Measurements from ENCODE around the gene ADAMTS7. TPM values are rescaled to one million over a fixed set of nuclear protein-coding genes. Genes with fewer than 3 reads are reported as not detected.

ADAMTS7 gene
- total RNA-seq, 1 donor from 2014 or later: 25.5 TPM

- Histone ChIP-seq H3K4me3 (ENCODE audit: insufficient read depth, low read depth, low read length) (no peak overlapping the region), H3K4me1 (ENCODE audit: insufficient read depth, low read length) (peaks cover 3% of the 10 kb centered on the region), H3K79me2 (ENCODE audit: insufficient read depth, low read length) (no peaks in the 10 kb centered on the region), H3K4me2 (ENCODE audit: low read length) (no peak overlapping the region), H3K9ac (ENCODE audit: low read length) (no peak overlapping the region), H3K9me3 (ENCODE audit: insufficient read depth, low read depth, low read length) (no peaks in the 10 kb centered on the region), H3K36me3 (ENCODE audit: insufficient read depth, low read length) (no peaks in the 10 kb centered on the region), H2AFZ (ENCODE audit: low read depth, low read length) (no peak overlapping the region), H3K27ac (ENCODE audit: low read depth, low read length) (no peak overlapping the region), H4K20me1 (ENCODE audit: insufficient read depth, low read length) (no peaks in the 10 kb centered on the region), H3K27me3 (ENCODE audit: insufficient read depth, low read length) (peaks cover 4% of the 10 kb centered on the region)
- peaks cover 8% of the 10 kb centered on the region for H3K27me3 Mint-ChIP-seq (ENCODE audit: low read depth, unreplicated experiment)
- TF ChIP-seq EZH2 (IDR thresholded peaks at IDR 0.05; ENCODE audit: insufficient read depth, low read length): no peak
- no peak for TF ChIP-seq CTCF (IDR thresholded peaks at IDR 0.05; ENCODE audit: insufficient read depth, low read depth, low read length)
- H3K9me3 Mint-ChIP-seq (ENCODE audit: unreplicated experiment): peaks cover 3% of the 10 kb centered on the region
- FAIRE-seq (no peak), DNase-seq (ENCODE audit: low read depth) (no peak)
- no peaks in the 10 kb centered on the region for H3K36me3 Mint-ChIP-seq (ENCODE audit: low read depth, unreplicated experiment)
- no peaks in the 10 kb centered on the region for H3K4me1 Mint-ChIP-seq (ENCODE audit: low read depth, unreplicated experiment)
- H3K4me3 Mint-ChIP-seq (ENCODE audit: unreplicated experiment): no peak overlapping the region
- no peak overlapping the region for H3K27ac Mint-ChIP-seq (ENCODE audit: unreplicated experiment)
These were observed 92.4 kb downstream of the ADAMTS7 start for GRCh38 chr15:78718837-78719236.

DNA sequence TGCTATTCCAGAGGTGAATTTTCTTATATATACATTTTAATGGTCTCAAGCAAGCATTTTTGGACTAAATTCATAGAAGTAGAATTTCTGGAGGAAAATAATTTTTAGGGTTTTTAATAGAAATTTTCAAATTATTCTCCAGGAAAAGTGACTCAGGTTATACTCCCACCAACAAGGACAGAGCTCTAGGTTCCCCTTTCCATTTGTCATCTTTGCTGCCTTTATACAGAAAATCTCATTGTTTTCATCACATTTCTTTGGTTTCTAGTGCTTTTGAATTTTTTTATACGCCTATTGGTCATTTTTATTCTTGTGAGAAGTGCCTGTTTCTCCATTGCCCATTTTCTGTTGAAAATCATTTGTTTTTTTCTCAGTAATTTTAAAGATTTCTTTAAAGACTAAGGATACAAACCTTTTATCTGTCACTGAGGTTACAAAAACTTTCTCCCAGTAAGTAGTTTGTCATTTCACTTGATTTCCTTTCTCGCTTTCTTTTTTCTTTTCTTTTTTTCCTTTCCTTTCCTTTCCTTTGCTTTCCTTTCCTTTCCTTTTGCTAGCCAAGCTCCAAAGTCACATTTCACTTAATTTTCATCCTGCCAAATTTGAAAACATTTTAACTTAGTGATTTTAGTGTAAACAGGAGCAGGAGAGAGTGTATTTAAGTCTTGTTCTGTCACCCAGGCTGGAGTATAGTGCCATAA lies 93.2 kb downstream of the ADAMTS7 start:
- peaks cover 4% of the 10 kb centered on the region for H3K27me3 ChIP-seq (ENCODE audit: insufficient read depth, low read length)
- no peaks in the 10 kb centered on the region for H3K9me3 ChIP-seq (ENCODE audit: insufficient read depth, low read depth, low read length)
- no peak overlapping the region for H3K9ac ChIP-seq (ENCODE audit: low read length)
- H3K79me2 ChIP-seq (ENCODE audit: insufficient read depth, low read length): no peaks in the 10 kb centered on the region
- H4K20me1 ChIP-seq (ENCODE audit: insufficient read depth, low read length): no peaks in the 10 kb centered on the region
- no peak overlapping the region for H2AFZ ChIP-seq (ENCODE audit: low read depth, low read length)
- H3K27me3 Mint-ChIP-seq (ENCODE audit: low read depth, unreplicated experiment): peaks cover 8% of the 10 kb centered on the region
- no peaks in the 10 kb centered on the region for H3K36me3 ChIP-seq (ENCODE audit: insufficient read depth, low read length)
- peaks cover 3% of the 10 kb centered on the region for H3K9me3 Mint-ChIP-seq (ENCODE audit: unreplicated experiment)
- no peak for FAIRE-seq
- H3K27ac Mint-ChIP-seq (ENCODE audit: unreplicated experiment): no peak overlapping the region
- peaks cover 3% of the 10 kb centered on the region for H3K4me1 ChIP-seq (ENCODE audit: insufficient read depth, low read length)
- no peak for DNase-seq (ENCODE audit: low read depth)
- H3K4me2 ChIP-seq (ENCODE audit: low read length): no peak overlapping the region
- H3K4me3 ChIP-seq (ENCODE audit: insufficient read depth, low read depth, low read length): no peak overlapping the region
- no peak overlapping the region for H3K4me3 Mint-ChIP-seq (ENCODE audit: unreplicated experiment)
- H3K4me1 Mint-ChIP-seq (ENCODE audit: low read depth, unreplicated experiment): no peaks in the 10 kb centered on the region
- H3K36me3 Mint-ChIP-seq (ENCODE audit: low read depth, unreplicated experiment): no peaks in the 10 kb centered on the region
- H3K27ac ChIP-seq (ENCODE audit: low read depth, low read length): no peak overlapping the region
- no peak for TF ChIP-seq CTCF (IDR thresholded peaks at IDR 0.05; ENCODE audit: insufficient read depth, low read depth, low read length)
- TF ChIP-seq EZH2 (IDR thresholded peaks at IDR 0.05; ENCODE audit: insufficient read depth, low read length): no peak

- no peaks in the 10 kb centered on the region for H4K20me1 ChIP-seq (ENCODE audit: insufficient read depth, low read length)
- H3K4me1 ChIP-seq (ENCODE audit: insufficient read depth, low read length): peaks cover 3% of the 10 kb centered on the region
- H3K27me3 ChIP-seq (ENCODE audit: insufficient read depth, low read length): peaks cover 4% of the 10 kb centered on the region
- Mint-ChIP-seq H3K36me3 (ENCODE audit: low read depth, unreplicated experiment) (no peaks in the 10 kb centered on the region), H3K9me3 (ENCODE audit: unreplicated experiment) (peaks cover 7% of the 10 kb centered on the region), H3K27me3 (ENCODE audit: low read depth, unreplicated experiment) (peaks cover 8% of the 10 kb centered on the region), H3K4me1 (ENCODE audit: low read depth, unreplicated experiment) (no peaks in the 10 kb centered on the region), H3K27ac (ENCODE audit: unreplicated experiment) (no peak overlapping the region), H3K4me3 (ENCODE audit: unreplicated experiment) (no peak overlapping the region)
- H3K4me3 ChIP-seq (ENCODE audit: insufficient read depth, low read depth, low read length): no peak overlapping the region
- H3K9ac ChIP-seq (ENCODE audit: low read length): no peak overlapping the region
- H3K4me2 ChIP-seq (ENCODE audit: low read length): no peak overlapping the region
- FAIRE-seq (no peak), DNase-seq (ENCODE audit: low read depth) (peak; percentile 47)
- no peaks in the 10 kb centered on the region for H3K79me2 ChIP-seq (ENCODE audit: insufficient read depth, low read length)
- no peak overlapping the region for H3K27ac ChIP-seq (ENCODE audit: low read depth, low read length)
- no peaks in the 10 kb centered on the region for H3K9me3 ChIP-seq (ENCODE audit: insufficient read depth, low read depth, low read length)
- H2AFZ ChIP-seq (ENCODE audit: low read depth, low read length): no peak overlapping the region
- H3K36me3 ChIP-seq (ENCODE audit: insufficient read depth, low read length): no peaks in the 10 kb centered on the region
- TF ChIP-seq EZH2 (IDR thresholded peaks at IDR 0.05; ENCODE audit: insufficient read depth, low read length) (no peak), CTCF (IDR thresholded peaks at IDR 0.05; ENCODE audit: insufficient read depth, low read depth, low read length) (no peak)
These were observed 94.6 kb downstream of the ADAMTS7 start for GRCh38 chr15:78716651-78717050.
